ENCODE measurements around the gene TIPARP.

DNA sequence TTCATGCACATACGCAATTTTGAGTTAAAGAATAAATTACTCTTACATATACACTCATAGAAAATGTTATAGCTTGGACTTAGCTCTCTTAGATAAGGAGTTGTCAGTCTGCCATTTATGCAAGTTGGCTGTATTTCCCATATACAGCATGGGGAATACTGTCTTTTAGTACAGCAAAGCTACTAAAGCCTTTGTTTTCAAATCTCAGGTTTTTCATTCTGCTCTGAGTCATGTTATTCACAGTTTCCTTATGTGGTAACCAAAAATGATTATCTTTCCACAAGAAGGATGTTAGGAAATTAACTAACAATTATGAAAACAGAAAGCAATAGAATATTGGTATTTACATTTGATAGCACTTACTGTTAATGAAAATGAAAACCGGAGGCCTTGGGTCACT, 4.3 kb upstream of the TIPARP start:
- TF ChIP-seq, protein P1, sequence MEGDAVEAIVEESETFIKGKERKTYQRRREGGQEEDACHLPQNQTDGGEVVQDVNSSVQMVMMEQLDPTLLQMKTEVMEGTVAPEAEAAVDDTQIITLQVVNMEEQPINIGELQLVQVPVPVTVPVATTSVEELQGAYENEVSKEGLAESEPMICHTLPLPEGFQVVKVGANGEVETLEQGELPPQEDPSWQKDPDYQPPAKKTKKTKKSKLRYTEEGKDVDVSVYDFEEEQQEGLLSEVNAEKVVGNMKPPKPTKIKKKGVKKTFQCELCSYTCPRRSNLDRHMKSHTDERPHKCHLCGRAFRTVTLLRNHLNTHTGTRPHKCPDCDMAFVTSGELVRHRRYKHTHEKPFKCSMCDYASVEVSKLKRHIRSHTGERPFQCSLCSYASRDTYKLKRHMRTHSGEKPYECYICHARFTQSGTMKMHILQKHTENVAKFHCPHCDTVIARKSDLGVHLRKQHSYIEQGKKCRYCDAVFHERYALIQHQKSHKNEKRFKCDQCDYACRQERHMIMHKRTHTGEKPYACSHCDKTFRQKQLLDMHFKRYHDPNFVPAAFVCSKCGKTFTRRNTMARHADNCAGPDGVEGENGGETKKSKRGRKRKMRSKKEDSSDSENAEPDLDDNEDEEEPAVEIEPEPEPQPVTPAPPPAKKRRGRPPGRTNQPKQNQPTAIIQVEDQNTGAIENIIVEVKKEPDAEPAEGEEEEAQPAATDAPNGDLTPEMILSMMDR (conservative IDR thresholded peaks at IDR 0.05; ENCODE audit: low read depth in 2 of 2) = no peak
- TF ChIP-seq EZH2 (IDR thresholded peaks at IDR 0.05; ENCODE audit: low read depth, unreplicated experiment) (no peak), POLR2AphosphoS5 (IDR thresholded peaks at IDR 0.05; ENCODE audit: low read depth) (no peak)
- TF ChIP-seq, protein P2, sequence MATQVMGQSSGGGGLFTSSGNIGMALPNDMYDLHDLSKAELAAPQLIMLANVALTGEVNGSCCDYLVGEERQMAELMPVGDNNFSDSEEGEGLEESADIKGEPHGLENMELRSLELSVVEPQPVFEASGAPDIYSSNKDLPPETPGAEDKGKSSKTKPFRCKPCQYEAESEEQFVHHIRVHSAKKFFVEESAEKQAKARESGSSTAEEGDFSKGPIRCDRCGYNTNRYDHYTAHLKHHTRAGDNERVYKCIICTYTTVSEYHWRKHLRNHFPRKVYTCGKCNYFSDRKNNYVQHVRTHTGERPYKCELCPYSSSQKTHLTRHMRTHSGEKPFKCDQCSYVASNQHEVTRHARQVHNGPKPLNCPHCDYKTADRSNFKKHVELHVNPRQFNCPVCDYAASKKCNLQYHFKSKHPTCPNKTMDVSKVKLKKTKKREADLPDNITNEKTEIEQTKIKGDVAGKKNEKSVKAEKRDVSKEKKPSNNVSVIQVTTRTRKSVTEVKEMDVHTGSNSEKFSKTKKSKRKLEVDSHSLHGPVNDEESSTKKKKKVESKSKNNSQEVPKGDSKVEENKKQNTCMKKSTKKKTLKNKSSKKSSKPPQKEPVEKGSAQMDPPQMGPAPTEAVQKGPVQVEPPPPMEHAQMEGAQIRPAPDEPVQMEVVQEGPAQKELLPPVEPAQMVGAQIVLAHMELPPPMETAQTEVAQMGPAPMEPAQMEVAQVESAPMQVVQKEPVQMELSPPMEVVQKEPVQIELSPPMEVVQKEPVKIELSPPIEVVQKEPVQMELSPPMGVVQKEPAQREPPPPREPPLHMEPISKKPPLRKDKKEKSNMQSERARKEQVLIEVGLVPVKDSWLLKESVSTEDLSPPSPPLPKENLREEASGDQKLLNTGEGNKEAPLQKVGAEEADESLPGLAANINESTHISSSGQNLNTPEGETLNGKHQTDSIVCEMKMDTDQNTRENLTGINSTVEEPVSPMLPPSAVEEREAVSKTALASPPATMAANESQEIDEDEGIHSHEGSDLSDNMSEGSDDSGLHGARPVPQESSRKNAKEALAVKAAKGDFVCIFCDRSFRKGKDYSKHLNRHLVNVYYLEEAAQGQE (IDR thresholded peaks at IDR 0.05; ENCODE audit: unreplicated experiment) = no peak

All from GM23338 (cell line).